HG03045 (cell line): ENCODE measurements around the gene SIPA1L3.
A peak's percentile ranks its signal among the peaks of the same experiment; 100 is the strongest.
"Not testable (repeated sequence)": the region's sequence is repeated elsewhere in the genome, so short reads cannot be mapped to it uniquely, and the experiment has no call there.

Experiments
- ATAC-seq: cut with Tn5 transposase; IDR thresholded peaks from one replicate; pipeline ENCODE4 v1.9.1; 2021; ENCODE audit warnings: mild to moderate bottlenecking, moderate library complexity; ENCODE audit not compliant: unreplicated experiment

SIPA1L3 gene

GRCh38 chr19:37906869-37907734, at the start of gene SIPA1L3:
SIPA1L3 (plus strand) TSS chr19:37907208; CDS start chr19:38081566, 174,358 bp downstream.
- peak; percentile 74 for ATAC-seq

- ATAC-seq: no peak
Observed at GRCh38 chr19:37864501-37864900, 42.5 kb upstream of the SIPA1L3 start.

GRCh38 chr19:37865930-37866329, 41.1 kb upstream of the SIPA1L3 start:
- not testable (repeated sequence) for ATAC-seq

GRCh38 chr19:37867831-37868230, 39.2 kb upstream of the SIPA1L3 start:
- no peak for ATAC-seq

GRCh38 chr19:37869766-37870340, 37.2 kb upstream of the SIPA1L3 start:
- no peak for ATAC-seq

GRCh38 chr19:37872383-37872782, 34.6 kb upstream of the SIPA1L3 start:
- no peak for ATAC-seq

- ATAC-seq: no peak
Observed at GRCh38 chr19:37874784-37875183, 32.2 kb upstream of the SIPA1L3 start.

GRCh38 chr19:37876032-37876431, 31.0 kb upstream of the SIPA1L3 start:
- no peak for ATAC-seq

- no peak for ATAC-seq
Observed at GRCh38 chr19:37877147-37877546, 29.9 kb upstream of the SIPA1L3 start.

GRCh38 chr19:37885392-37885791, 21.6 kb upstream of the SIPA1L3 start:
- no peak for ATAC-seq

GRCh38 chr19:37886571-37886970, 20.4 kb upstream of the SIPA1L3 start:
- no peak for ATAC-seq

- no peak for ATAC-seq
Observed at GRCh38 chr19:37893845-37894575, 13.0 kb upstream of the SIPA1L3 start.

- ATAC-seq: no peak
Observed at GRCh38 chr19:37896180-37896579, 10.8 kb upstream of the SIPA1L3 start.

- ATAC-seq: no peak
Observed at GRCh38 chr19:37899453-37899852, 7.6 kb upstream of the SIPA1L3 start.

GRCh38 chr19:37899966-37900365, 7.0 kb upstream of the SIPA1L3 start:
- ATAC-seq: no peak

- no peak for ATAC-seq
Observed at GRCh38 chr19:37902668-37903067, 4.3 kb upstream of the SIPA1L3 start.

- no peak for ATAC-seq
Observed at GRCh38 chr19:37903096-37903495, 3.9 kb upstream of the SIPA1L3 start.

GRCh38 chr19:37905946-37906868, 801 bp upstream of the SIPA1L3 start, which contains the start of gene WDR87:
WDR87 (minus strand) TSS chr19:37906594; CDS start chr19:37898239, 8,355 bp downstream.
- ATAC-seq: peak; percentile 19

GRCh38 chr19:37907735-37908455, 887 bp downstream of the SIPA1L3 start:
- ATAC-seq: no peak
